Caco-2 (cell line): ENCODE data around the gene PAFAH1B2. TPM values are rescaled to one million over a fixed set of nuclear protein-coding genes. Genes with fewer than 3 reads are reported as not detected.
A peak's percentile ranks its signal among the peaks of the same experiment; 100 is the strongest.

Experiments used
- BruUV-seq: library from RNA; stranded (reverse); fragments of 400-500 nt; replicated peaks from 2 replicates; lab custom pipeline; 2021; lab: Mats Ljungman, UMichigan
- CTCF ChIA-PET: fragments of 300-600 bp; sonication (Branson Sonifier 250); formaldehyde crosslinking; loops from one replicate; lab custom pipeline; 2022; ENCODE audit warnings: antibody characterized with exemption; lab: Charles Lee
- POLR2A ChIA-PET: fragments of 300-600 bp; sonication (Branson Sonifier 250); formaldehyde crosslinking; loops from one replicate; lab custom pipeline; 2022; ENCODE audit warnings: antibody characterized with exemption; lab: Charles Lee
- DNase-seq, 2 experiments: peaks; one replicate each; pipeline versions ENCODE4 v3.0.0 to v3.0.0-alpha.2; 2020 to 2022
- H3K27me3 ChIP-seq: replicated peaks from 2 replicates; pipeline ENCODE4 v1.6.0; 2011; ENCODE audit warnings: low read length; ENCODE audit not compliant: control insufficient read depth, insufficient read depth
- H3K36me3 ChIP-seq: 2 replicates; pipeline ENCODE4 v1.5.1; 2011; ENCODE audit warnings: low read length; ENCODE audit not compliant: control insufficient read depth, insufficient read depth
- H3K4me1 ChIP-seq: fragments of 250-450 bp; sonication (Bioruptor Pico); 2 replicates; pipeline ENCODE4 v1.5.1; 2020; ENCODE audit warnings: mild to moderate bottlenecking
- H3K4me3 ChIP-seq: 2 replicates; pipeline ENCODE4 v1.5.1; 2011; ENCODE audit warnings: low read depth, mild to moderate bottlenecking, control low read depth, low read length
- H3K9me3 ChIP-seq: fragments of 250-450 bp; sonication (Bioruptor Pico); 2 replicates; pipeline ENCODE4 v1.5.1; 2020; ENCODE audit warnings: mild to moderate bottlenecking, moderate library complexity
- H3K27ac Mint-ChIP-seq: one replicate; pipeline ENCODE4 v1.8.0; 2022; ENCODE audit warnings: mixed read lengths; ENCODE audit not compliant: unreplicated experiment
- H3K27me3 Mint-ChIP-seq: one replicate; pipeline ENCODE4 v1.8.0; 2022; ENCODE audit warnings: mixed read lengths; ENCODE audit not compliant: insufficient read depth, unreplicated experiment
- H3K36me3 Mint-ChIP-seq: one replicate; pipeline ENCODE4 v1.8.0; 2022; ENCODE audit warnings: mild to moderate bottlenecking, mixed read lengths; ENCODE audit not compliant: insufficient read depth, unreplicated experiment
- H3K4me1 Mint-ChIP-seq: one replicate; pipeline ENCODE4 v1.8.0; 2022; ENCODE audit warnings: low read depth, mixed read lengths; ENCODE audit not compliant: unreplicated experiment
- H3K4me3 Mint-ChIP-seq: one replicate; pipeline ENCODE4 v1.8.0; 2022; ENCODE audit warnings: mild to moderate bottlenecking, moderate library complexity, mixed read lengths; ENCODE audit not compliant: unreplicated experiment
- H3K9me3 Mint-ChIP-seq: one replicate; pipeline ENCODE4 v1.8.0; 2022; ENCODE audit warnings: mixed read lengths; ENCODE audit not compliant: unreplicated experiment
- CTCF ChIP-seq, 2 experiments: fragments of 200-600 bp in 1 of 2; IDR thresholded peaks; 1 replicate in 1 of 2; 2 replicates in 1 of 2; pipeline versions ENCODE4 v1.5.1 to v1.8.0; 2011 to 2022; ENCODE audit warnings: antibody characterized with exemption in 1 of 2, control low read depth in 1 of 2, inconsistent platforms in 1 of 2, low read depth in 1 of 2, low read length in 1 of 2, mild to moderate bottlenecking in 1 of 2, moderate library complexity in 1 of 2; ENCODE audit not compliant: insufficient read depth in 1 of 2, severe bottlenecking in 1 of 2, unreplicated experiment in 1 of 2
- intact Hi-C: fragments of 100-400 bp; cut with micrococcal nuclease; formaldehyde crosslinking; loops from one replicate; pipeline ENCODE4 v1.10.0; 2022; ENCODE audit not compliant: unreplicated experiment
- total RNA-seq: library from RNA; stranded (reverse); gene quantifications from 2 replicates; pipeline ENCODE4 v1.2.3, GENCODE V29; 2022

PAFAH1B2 gene
- total RNA-seq, 1 experiment from 2014 or later: 167 TPM

GRCh38 chr11:117223741-117224689 lies 79.9 kb downstream of the PAFAH1B2 start:
- H3K27ac Mint-ChIP-seq: peak overlapping the region; percentile 79
- peak overlapping the region; percentile 34 for H3K4me3 Mint-ChIP-seq
- no peaks in the 10 kb centered on the region for H3K9me3 Mint-ChIP-seq
- peaks cover 2% of the 10 kb centered on the region; the same call in 1 of the 2 replicates for H3K36me3 ChIP-seq
- H3K4me1 ChIP-seq: peaks cover 47% of the 10 kb centered on the region
- H3K27me3 Mint-ChIP-seq: no peaks in the 10 kb centered on the region
- intact Hi-C loops: no loop called here
- TF ChIP-seq CTCF (IDR thresholded peaks at IDR 0.05; ENCODE audit: insufficient read depth in 1 of 2, low read depth in 1 of 2, low read length in 1 of 2, severe bottlenecking in 1 of 2, unreplicated experiment in 1 of 2): no peak
- peaks cover 43% of the 10 kb centered on the region for H3K4me1 Mint-ChIP-seq
- peaks cover 75% of the 10 kb centered on the region for H3K36me3 Mint-ChIP-seq
- ChIA-PET CTCF (interaction anchor here (0.6 to 5.1 kb wide), 6 partner anchors 11 to 491 kb away, joined by 3 to 38 read pairs (median 4); partner anchors contain the start of gene SIDT2), POLR2A (interaction anchor here (0.6 to 1.0 kb wide), 3 partner anchors 13 to 104 kb away, joined by 3 to 5 read pairs (median 4); partner anchors contain the start of genes CEP164 and SIDT2)
- no peaks in the 10 kb centered on the region for H3K9me3 ChIP-seq
- H3K27me3 ChIP-seq: no peaks in the 10 kb centered on the region
- no peak overlapping the region for H3K4me3 ChIP-seq
- BruUV-seq: no TSS peak
- no peak for DNase-seq

GRCh38 chr11:117225553-117226170 lies 81.6 kb downstream of the PAFAH1B2 start:
- intact Hi-C loops: loop anchor here (1.0 to 2.0 kb wide), 6 partner anchors 27 to 493 kb away; partner anchors contain the start of genes SIDT2 and TAGLN
- H3K9me3 Mint-ChIP-seq: no peaks in the 10 kb centered on the region
- H3K27ac Mint-ChIP-seq: peak overlapping the region; percentile 79
- peaks cover 60% of the 10 kb centered on the region for H3K36me3 Mint-ChIP-seq
- H3K27me3 Mint-ChIP-seq: no peaks in the 10 kb centered on the region
- Histone ChIP-seq H3K27me3 (no peaks in the 10 kb centered on the region), H3K4me1 (peaks cover 34% of the 10 kb centered on the region), H3K9me3 (no peaks in the 10 kb centered on the region), H3K36me3 (peaks cover 4% of the 10 kb centered on the region), H3K4me3 (no peak overlapping the region)
- DNase-seq: no peak
- H3K4me1 Mint-ChIP-seq: peaks cover 40% of the 10 kb centered on the region
- no TSS peak for BruUV-seq
- CTCF ChIA-PET: interaction anchor here (0.7 to 5.1 kb wide), 13 partner anchors 9 to 483 kb away, joined by 3 to 38 read pairs (median 4); partner anchors contain the start of genes PAFAH1B2 and SIDT2
- POLR2A ChIA-PET: interaction anchor here (0.5 to 1.8 kb wide), 3 partner anchors 47 to 1967 kb away, joined by 3 to 10 read pairs (median 7); partner anchors contain the start of genes PAFAH1B2 and SIDT2
- H3K4me3 Mint-ChIP-seq: no peak overlapping the region
- TF ChIP-seq CTCF (IDR thresholded peaks at IDR 0.05; ENCODE audit: insufficient read depth in 1 of 2, low read depth in 1 of 2, low read length in 1 of 2, severe bottlenecking in 1 of 2, unreplicated experiment in 1 of 2): no peak

Other genes starting within 250 kb of the PAFAH1B2 start
- 65.7 and 69.4 TPM in 2 replicates for gene SIK3, start 45.9 kb upstream of the PAFAH1B2 start, total RNA-seq
- 57.2 and 61.7 TPM in 2 replicates for gene SIDT2, start 34.5 kb downstream of the PAFAH1B2 start, total RNA-seq
- 303 and 588 TPM in 2 replicates for gene TAGLN, start 55.1 kb downstream of the PAFAH1B2 start, total RNA-seq
- gene PCSK7, start 87.8 kb downstream of the PAFAH1B2 start, total RNA-seq: 120 and 132 TPM in 2 replicates
- 51.2 and 55.8 TPM in 2 replicates for gene RNF214, start 88.4 kb downstream of the PAFAH1B2 start, total RNA-seq
- 18.8 TPM in 2 replicates for gene BACE1-AS, start 147.1 kb downstream of the PAFAH1B2 start, total RNA-seq
- 11.0 and 11.2 TPM in 2 replicates for gene BACE1, start 172.0 kb downstream of the PAFAH1B2 start, total RNA-seq
- gene CEP164, start 183.6 kb downstream of the PAFAH1B2 start, total RNA-seq: 48.9 and 50.0 TPM in 2 replicates